GM23338 (cell line): Measurements from ENCODE around the gene CORO1C.

Experiments used
- CREB1 ChIP-seq: fragments of 250-450 bp; sonication (Bioruptor Pico); IDR thresholded peaks from 2 replicates; pipeline ENCODE4 v1.5.0; 2020; ENCODE audit warnings: low read depth, mild to moderate bottlenecking, moderate library complexity
- EZH2 ChIP-seq: fragments of 200-600 bp; sonication (generic); IDR thresholded peaks from one replicate; pipeline ENCODE4 v1.8.0; 2017; ENCODE audit warnings: antibody characterized with exemption, mild to moderate bottlenecking, low read depth; ENCODE audit not compliant: unreplicated experiment
- EZH2phosphoT487 ChIP-seq: fragments of 200-600 bp; sonication (generic); IDR thresholded peaks from one replicate; pipeline ENCODE4 v1.8.1; 2018; ENCODE audit warnings: antibody characterized with exemption; ENCODE audit not compliant: unreplicated experiment
- JUNB ChIP-seq: IDR thresholded peaks from one replicate; pipeline ENCODE4 v1.6.1; 2016; ENCODE audit warnings: antibody characterized with exemption; ENCODE audit not compliant: unreplicated experiment
- NANOG ChIP-seq: IDR thresholded peaks from 2 replicates; pipeline ENCODE4 v1.6.1; 2016; ENCODE audit warnings: antibody characterized with exemption, borderline replicate concordance
- POLR2AphosphoS5 ChIP-seq: IDR thresholded peaks from 2 replicates; pipeline ENCODE4 v1.6.1; 2016; ENCODE audit warnings: antibody characterized with exemption, low read depth
- REST ChIP-seq: IDR thresholded peaks from one replicate; pipeline ENCODE4 v1.6.1; 2018; ENCODE audit warnings: antibody characterized with exemption; ENCODE audit not compliant: unreplicated experiment
- STAT1 ChIP-seq: IDR thresholded peaks from one replicate; pipeline ENCODE4 v1.6.1; 2016; ENCODE audit warnings: antibody characterized with exemption; ENCODE audit not compliant: unreplicated experiment
- ZNF462 ChIP-seq: fragments of 250-450 bp; sonication (Bioruptor Pico); IDR thresholded peaks from 2 replicates; pipeline ENCODE4 v1.5.0; 2020; ENCODE audit warnings: mild to moderate bottlenecking, moderate library complexity
- TF ChIP-seq, protein P1 (sequence below), 2 experiments: fragments of 200-600 bp in 1 of 2; sonication (generic) in 1 of 2; conservative IDR thresholded peaks; 2 replicates each; pipeline versions ENCODE4 v1.5.1 to v1.6.1; 2016 to 2017; ENCODE audit warnings: antibody characterized with exemption in 2 of 2, low read depth in 2 of 2, mild to moderate bottlenecking in 2 of 2, moderate library complexity in 1 of 2
- TF ChIP-seq, protein P2 (sequence below): IDR thresholded peaks from 2 replicates; pipeline ENCODE4 v1.6.1; 2016; ENCODE audit warnings: antibody characterized with exemption

GRCh38 chr12:108691175-108691997 lies 39.9 kb downstream of the CORO1C start:
- TF ChIP-seq, protein P1, sequence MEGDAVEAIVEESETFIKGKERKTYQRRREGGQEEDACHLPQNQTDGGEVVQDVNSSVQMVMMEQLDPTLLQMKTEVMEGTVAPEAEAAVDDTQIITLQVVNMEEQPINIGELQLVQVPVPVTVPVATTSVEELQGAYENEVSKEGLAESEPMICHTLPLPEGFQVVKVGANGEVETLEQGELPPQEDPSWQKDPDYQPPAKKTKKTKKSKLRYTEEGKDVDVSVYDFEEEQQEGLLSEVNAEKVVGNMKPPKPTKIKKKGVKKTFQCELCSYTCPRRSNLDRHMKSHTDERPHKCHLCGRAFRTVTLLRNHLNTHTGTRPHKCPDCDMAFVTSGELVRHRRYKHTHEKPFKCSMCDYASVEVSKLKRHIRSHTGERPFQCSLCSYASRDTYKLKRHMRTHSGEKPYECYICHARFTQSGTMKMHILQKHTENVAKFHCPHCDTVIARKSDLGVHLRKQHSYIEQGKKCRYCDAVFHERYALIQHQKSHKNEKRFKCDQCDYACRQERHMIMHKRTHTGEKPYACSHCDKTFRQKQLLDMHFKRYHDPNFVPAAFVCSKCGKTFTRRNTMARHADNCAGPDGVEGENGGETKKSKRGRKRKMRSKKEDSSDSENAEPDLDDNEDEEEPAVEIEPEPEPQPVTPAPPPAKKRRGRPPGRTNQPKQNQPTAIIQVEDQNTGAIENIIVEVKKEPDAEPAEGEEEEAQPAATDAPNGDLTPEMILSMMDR (conservative IDR thresholded peaks at IDR 0.05; ENCODE audit: low read depth in 2 of 2): no peak
- TF ChIP-seq CREB1 (CRISPR knock-in tag) (peak; percentile 83), REST (no peak), STAT1 (no peak), POLR2AphosphoS5 (no peak), EZH2 (no peak), EZH2phosphoT487 (no peak), ZNF462 (CRISPR knock-in tag) (no peak), JUNB (no peak), NANOG (no peak)
- TF ChIP-seq, protein P2, sequence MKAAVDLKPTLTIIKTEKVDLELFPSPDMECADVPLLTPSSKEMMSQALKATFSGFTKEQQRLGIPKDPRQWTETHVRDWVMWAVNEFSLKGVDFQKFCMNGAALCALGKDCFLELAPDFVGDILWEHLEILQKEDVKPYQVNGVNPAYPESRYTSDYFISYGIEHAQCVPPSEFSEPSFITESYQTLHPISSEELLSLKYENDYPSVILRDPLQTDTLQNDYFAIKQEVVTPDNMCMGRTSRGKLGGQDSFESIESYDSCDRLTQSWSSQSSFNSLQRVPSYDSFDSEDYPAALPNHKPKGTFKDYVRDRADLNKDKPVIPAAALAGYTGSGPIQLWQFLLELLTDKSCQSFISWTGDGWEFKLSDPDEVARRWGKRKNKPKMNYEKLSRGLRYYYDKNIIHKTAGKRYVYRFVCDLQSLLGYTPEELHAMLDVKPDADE: no peak
